Mucosa of descending colon (tissue), 3 donors: ENCODE measurements around the gene MVB12B. TPM values are rescaled to one million over a fixed set of nuclear protein-coding genes. Genes with fewer than 3 reads are reported as not detected.

ENCODE experiments used
- ATAC-seq: fragments of 200-7000 bp; cut with Tn5 transposase; one replicate; pipeline ENCODE4 v1.9.1; 2020; ENCODE audit warnings: mild to moderate bottlenecking, moderate library complexity
- DNase-seq, 3 donors: peaks; one replicate each; pipeline ENCODE4 v3.0.0-alpha.2; 2020
- H3K36me3 ChIP-seq: fragments of 200-600 bp; one replicate; pipeline ENCODE4 v1.8.0; 2021; ENCODE audit warnings: low read depth, mild to moderate bottlenecking
- H3K4me1 ChIP-seq: fragments of 200-600 bp; one replicate; pipeline ENCODE4 v1.8.0; 2021; ENCODE audit warnings: low read depth, mild to moderate bottlenecking
- H3K4me3 ChIP-seq: fragments of 200-600 bp; one replicate; pipeline ENCODE4 v1.8.0; 2021; ENCODE audit warnings: mild to moderate bottlenecking
- H3K9me3 ChIP-seq: fragments of 200-600 bp; one replicate; pipeline ENCODE4 v1.8.0; 2021; ENCODE audit warnings: mild to moderate bottlenecking
- CTCF ChIP-seq: fragments of 200-600 bp; IDR thresholded peaks from one replicate; pipeline ENCODE4 v1.8.0; 2022; ENCODE audit warnings: antibody characterized with exemption, mild to moderate bottlenecking
- intact Hi-C, 2 donors: fragments of 100-400 bp; cut with DNase I in 1 of 2; cut with micrococcal nuclease in 1 of 2; formaldehyde crosslinking; loops; one replicate each; pipeline versions ENCODE4 v1.11.0 to v1.11.1; 2022; cut with DNase I, micrococcal nuclease
- total RNA-seq, 3 donors: library from RNA; stranded (reverse); fragmentation: NEBNext Ultra II Directional in 2 of 3; extraction: Animal tissue kit (Norgen Biotek cat#: 25700) in 2 of 3; gene quantifications; one replicate each; pipeline versions ENCODE4 v1.2.1 to v1.2.4, GENCODE V29; 2021 to 2023
- donor health status: DM: no; HTN: no; CAD: no; lungs with moderate emphysema.
- donor health status: DM: no; HTN: no; CAD: no.
- donor health status: DM: no; HTN: yes; CAD: no.

The MVB12B gene
- total RNA-seq, 3 donors from 2014 or later, result 16.8 to 26.4 (median 21.6) TPM

- no peaks in the 10 kb centered on the region for H3K36me3 ChIP-seq
- ATAC-seq (no peak), DNase-seq (no peak)
- intact Hi-C loops, result no loop called here
- no peaks in the 10 kb centered on the region for H3K4me1 ChIP-seq
- no peak overlapping the region for H3K4me3 ChIP-seq
- H3K9me3 ChIP-seq, result no peaks in the 10 kb centered on the region
- no peak for TF ChIP-seq CTCF
These were observed 34.7 kb upstream of the MVB12B start for GRCh38 chr9:126291925-126292324.

- Histone ChIP-seq H3K4me1 (peaks cover 2% of the 10 kb centered on the region), H3K4me3 (no peak overlapping the region), H3K9me3 (no peaks in the 10 kb centered on the region), H3K36me3 (no peaks in the 10 kb centered on the region)
- ATAC-seq (no peak), DNase-seq (no peak)
- TF ChIP-seq CTCF, result no peak
- intact Hi-C loops, result no loop called here
These were observed 33.7 kb upstream of the MVB12B start for GRCh38 chr9:126292736-126293521.

- H3K9me3 ChIP-seq, result no peaks in the 10 kb centered on the region
- no peak overlapping the region for H3K4me3 ChIP-seq
- ATAC-seq, result no peak
- no peak for DNase-seq
- H3K4me1 ChIP-seq, result peaks cover 8% of the 10 kb centered on the region
- no peaks in the 10 kb centered on the region for H3K36me3 ChIP-seq
- intact Hi-C loops, result no loop called here
- no peak for TF ChIP-seq CTCF
These were observed 33.1 kb upstream of the MVB12B start for GRCh38 chr9:126293522-126293889.

GRCh38 chr9:126294331-126295081, 32.1 kb upstream of the MVB12B start:
- Histone ChIP-seq H3K4me1 (peaks cover 11% of the 10 kb centered on the region), H3K36me3 (no peaks in the 10 kb centered on the region), H3K9me3 (no peaks in the 10 kb centered on the region), H3K4me3 (no peak overlapping the region)
- ATAC-seq (no peak), DNase-seq (no peak)
- TF ChIP-seq CTCF, result no peak
- intact Hi-C loops, result no loop called here

GRCh38 chr9:126295082-126295477, 31.5 kb upstream of the MVB12B start:
- intact Hi-C loops, result no loop called here
- DNase-seq, result no peak

More at GRCh38 chr9:126295082-126295477, 31.5 kb upstream of the MVB12B start:
- H3K9me3 ChIP-seq, result no peaks in the 10 kb centered on the region
- no peaks in the 10 kb centered on the region for H3K36me3 ChIP-seq
- TF ChIP-seq CTCF, result no peak
- H3K4me1 ChIP-seq, result peaks cover 11% of the 10 kb centered on the region
- H3K4me3 ChIP-seq, result no peak overlapping the region
- no peak for ATAC-seq
